Keratinocyte (primary cell): ENCODE data around the gene RALGAPA2. TPM values are rescaled to one million over a fixed set of nuclear protein-coding genes. Genes with fewer than 3 reads are reported as not detected.

Source experiments
- DNase-seq: peaks from one replicate; pipeline ENCODE4 v3.0.0-alpha.2; 2011; ENCODE audit warnings: low read depth, missing footprints, low spot score
- FAIRE-seq: peaks from 2 replicates; lab custom pipeline; 2011; peaks lifted over from hg19 to GRCh38; lab: Jason Lieb, UNC
- H2AFZ ChIP-seq: 2 replicates; pipeline ENCODE4 v1.6.0; 2012; ENCODE audit warnings: low read length, control low read depth, inconsistent platforms; ENCODE audit not compliant: control insufficient read depth
- H3K27ac ChIP-seq: 2 replicates; pipeline ENCODE4 v1.5.1; 2011; ENCODE audit warnings: low read length; ENCODE audit not compliant: control insufficient read depth, insufficient read depth
- H3K27me3 ChIP-seq: 3 replicates; pipeline ENCODE4 v1.6.0; 2011; ENCODE audit warnings: low read length; ENCODE audit not compliant: control insufficient read depth, insufficient read depth; ENCODE audit errors: extremely low read depth
- H3K36me3 ChIP-seq, 2 experiments: 2 replicates in 1 of 2; 3 replicates in 1 of 2; pipeline ENCODE4 v1.5.1; 2011; ENCODE audit warnings: low read length in 2 of 2, mild to moderate bottlenecking in 1 of 2; ENCODE audit not compliant: control insufficient read depth in 2 of 2, insufficient read depth in 2 of 2; ENCODE audit errors: extremely low read depth in 1 of 2
- H3K4me1 ChIP-seq: 3 replicates; pipeline ENCODE4 v1.5.1; 2011; ENCODE audit warnings: low read length; ENCODE audit not compliant: control insufficient read depth, insufficient read depth; ENCODE audit errors: extremely low read depth
- H3K4me2 ChIP-seq: 3 replicates; pipeline ENCODE4 v1.6.0; 2011; ENCODE audit warnings: low read depth, low read length; ENCODE audit not compliant: control insufficient read depth, insufficient read depth; ENCODE audit errors: extremely low read depth
- H3K4me3 ChIP-seq, 3 experiments: fragments of 200-600 bp in 1 of 3; sonication (generic) in 1 of 3; 2 replicates in 2 of 3; 3 replicates in 1 of 3; pipeline ENCODE4 v1.5.1; 2011 to 2016; ENCODE audit warnings: low read length in 3 of 3, mild to moderate bottlenecking in 3 of 3, control low read depth in 2 of 3, inconsistent platforms in 1 of 3, low read depth in 1 of 3, mixed read lengths in 1 of 3, mixed run types in 1 of 3, moderate library complexity in 1 of 3; ENCODE audit not compliant: control insufficient read depth in 2 of 3, insufficient read depth in 2 of 3; ENCODE audit errors: extremely low read depth in 1 of 3
- H3K79me2 ChIP-seq: 2 replicates; pipeline ENCODE4 v1.6.0; 2012; ENCODE audit warnings: low read length; ENCODE audit not compliant: control insufficient read depth, insufficient read depth
- H3K9ac ChIP-seq: 3 replicates; pipeline ENCODE4 v1.6.0; 2011; ENCODE audit warnings: low read length; ENCODE audit not compliant: control insufficient read depth, insufficient read depth; ENCODE audit errors: extremely low read depth
- H3K9me1 ChIP-seq: 3 replicates; pipeline ENCODE4 v1.6.0; 2011; ENCODE audit warnings: low read length; ENCODE audit not compliant: control insufficient read depth, insufficient read depth; ENCODE audit errors: extremely low read depth
- H3K9me3 ChIP-seq: 2 replicates; pipeline ENCODE4 v1.5.1; 2012; ENCODE audit warnings: low read depth, low read length; ENCODE audit not compliant: control insufficient read depth
- H4K20me1 ChIP-seq: 3 replicates; pipeline ENCODE4 v1.6.0; 2011; ENCODE audit warnings: low read length; ENCODE audit not compliant: control insufficient read depth, insufficient read depth; ENCODE audit errors: extremely low read depth
- CTCF ChIP-seq, 3 experiments: IDR thresholded peaks in 1 of 3; conservative IDR thresholded peaks in 1 of 3; optimal IDR thresholded peaks in 1 of 3; 2 replicates in 2 of 3; 3 replicates in 1 of 3; pipeline versions ENCODE3 to v1.5.1; 2011; ENCODE audit warnings: low read length in 3 of 3, mild to moderate bottlenecking in 3 of 3, moderate library complexity in 2 of 3, control low read depth in 1 of 3, inconsistent platforms in 1 of 3; ENCODE audit not compliant: insufficient read depth in 2 of 3; ENCODE audit errors: extremely low read depth in 1 of 3
- EZH2 ChIP-seq: IDR thresholded peaks from one replicate; pipeline ENCODE4 v1.6.1; 2012; ENCODE audit warnings: inconsistent platforms, mild to moderate bottlenecking, low read length, moderate library complexity
- dilution Hi-C: fragments of 300-500 bp; cut with MboI; formaldehyde crosslinking; loops from one replicate; pipeline ENCODE4 v1.7.0; 2020; ENCODE audit warnings: low sequenced_read_pairs; ENCODE audit not compliant: extremely low pct_ligation_motif_present
- polyA plus RNA-seq, 5 experiments: library from polyadenylated mRNA; depleted of rRNA in 3 of 5; stranded (reverse) in 3 of 5; stranded (forward) in 1 of 5; unstranded in 1 of 5; fragments of >200 nt; gene quantifications; 1 replicate in 1 of 5; 2 replicates in 3 of 5; 3 replicates in 1 of 5; pipeline versions ENCODE4 v1.2.1 to v1.2.3, GENCODE V29; 2011 to 2012; ENCODE audit warnings: missing spikeins in 2 of 5, low read depth in 1 of 5, low replicate concordance in 1 of 5

Gene RALGAPA2
- polyA plus RNA-seq, 1 donor (not counting 4 experiments of a cell fraction or from before 2014, with no cell fraction given), result 3.2 TPM

GRCh38 chr20:20755231-20755630 is 42.8 kb upstream of the RALGAPA2 start:
- no peaks in the 10 kb centered on the region for H3K36me3 ChIP-seq
- no peak for DNase-seq
- no peaks in the 10 kb centered on the region for H3K9me3 ChIP-seq
- no peaks in the 10 kb centered on the region for H3K9me1 ChIP-seq
- no peak for FAIRE-seq
- no peaks in the 10 kb centered on the region for H3K4me1 ChIP-seq
- H3K27me3 ChIP-seq, result no peaks in the 10 kb centered on the region
- TF ChIP-seq EZH2, result no peak
- no peak overlapping the region for H3K27ac ChIP-seq
- no peaks in the 10 kb centered on the region for H3K79me2 ChIP-seq
- no peak overlapping the region for H3K4me3 ChIP-seq
- dilution Hi-C loops, result no loop called here
- H3K9ac ChIP-seq, result no peak overlapping the region
- H2AFZ ChIP-seq, result no peak overlapping the region
- no peak overlapping the region for H3K4me2 ChIP-seq
- no peaks in the 10 kb centered on the region for H4K20me1 ChIP-seq

DNA sequence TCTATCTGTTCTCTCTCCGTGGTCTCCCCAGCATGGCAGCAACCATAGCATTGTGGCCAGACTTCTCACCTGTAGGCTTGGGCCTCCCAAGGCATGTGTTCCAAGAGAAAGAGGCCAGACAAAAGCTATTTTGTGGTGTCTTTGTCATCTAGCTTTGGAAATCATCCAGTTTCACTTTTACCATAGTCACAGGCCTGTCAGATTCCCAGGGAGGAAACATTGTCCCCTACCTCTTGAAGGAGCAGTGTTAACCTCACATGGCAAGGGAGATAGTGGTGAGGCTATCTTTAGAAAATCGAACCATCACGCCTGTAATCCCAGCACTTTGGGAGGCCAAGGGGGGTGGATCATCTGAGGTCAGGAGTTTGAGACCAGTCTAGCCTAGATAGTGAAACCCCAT is 42.3 kb upstream of the RALGAPA2 start:
- no peak overlapping the region for H2AFZ ChIP-seq
- H3K27me3 ChIP-seq, result no peaks in the 10 kb centered on the region
- dilution Hi-C loops, result no loop called here
- H3K4me2 ChIP-seq, result no peak overlapping the region
- H3K36me3 ChIP-seq, result no peaks in the 10 kb centered on the region
- DNase-seq (no peak), FAIRE-seq (no peak)
- H3K79me2 ChIP-seq, result no peaks in the 10 kb centered on the region
- no peak overlapping the region for H3K9ac ChIP-seq
- H3K27ac ChIP-seq, result no peak overlapping the region
- no peak overlapping the region for H3K4me3 ChIP-seq
- H3K9me1 ChIP-seq, result no peaks in the 10 kb centered on the region
- TF ChIP-seq CTCF (optimal IDR thresholded peaks at IDR 0.05 in 1 of 3, IDR thresholded peaks at IDR 0.05 in 1 of 3, conservative IDR thresholded peaks at IDR 0.05 in 1 of 3; ENCODE audit: extremely low read depth in 1 of 3, insufficient read depth in 2 of 3, low read length in 3 of 3) (no peak), EZH2 (no peak)
- H3K4me1 ChIP-seq, result no peaks in the 10 kb centered on the region
- no peaks in the 10 kb centered on the region for H3K9me3 ChIP-seq
- no peaks in the 10 kb centered on the region for H4K20me1 ChIP-seq

DNA sequence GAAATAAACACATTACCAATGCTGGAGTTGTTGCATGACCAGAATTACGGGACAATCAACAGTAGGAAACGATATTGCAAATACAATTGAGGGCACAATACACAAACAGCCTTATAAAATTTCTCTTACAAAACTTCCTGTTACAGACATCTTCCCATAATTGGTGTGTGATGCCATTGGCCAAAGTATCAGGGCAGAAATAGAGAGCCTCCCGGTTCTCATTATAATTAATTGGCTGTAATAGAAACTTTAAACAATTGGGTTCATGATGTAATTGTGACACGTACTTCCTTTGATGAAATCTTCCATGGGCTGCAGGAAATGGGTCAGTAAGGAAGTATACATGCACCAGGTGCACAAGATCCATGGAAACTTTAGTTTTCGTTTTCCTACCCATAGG is 40.3 kb upstream of the RALGAPA2 start:
- Histone ChIP-seq H3K79me2 (no peaks in the 10 kb centered on the region), H2AFZ (no peak overlapping the region), H3K9ac (no peak overlapping the region), H4K20me1 (no peaks in the 10 kb centered on the region), H3K4me2 (no peak overlapping the region), H3K4me3 (no peak overlapping the region), H3K9me3 (no peaks in the 10 kb centered on the region), H3K27me3 (no peaks in the 10 kb centered on the region), H3K4me1 (no peaks in the 10 kb centered on the region), H3K36me3 (no peaks in the 10 kb centered on the region), H3K9me1 (no peaks in the 10 kb centered on the region), H3K27ac (no peak overlapping the region)
- DNase-seq (no peak), FAIRE-seq (no peak)
- dilution Hi-C loops, result no loop called here
- TF ChIP-seq CTCF (optimal IDR thresholded peaks at IDR 0.05 in 1 of 3, IDR thresholded peaks at IDR 0.05 in 1 of 3, conservative IDR thresholded peaks at IDR 0.05 in 1 of 3; ENCODE audit: extremely low read depth in 1 of 3, insufficient read depth in 2 of 3, low read length in 3 of 3) (no peak), EZH2 (no peak)
